Trophoblast cell (in vitro differentiated cells and primary cell): ENCODE results near the gene MN1.

Experiments
- DNase-seq, 2 donors: peaks; one replicate each; pipeline ENCODE4 v3.0.0-alpha.2; 2016
- H2AFZ ChIP-seq: 2 replicates; pipeline ENCODE4 v1.6.1; 2013; ENCODE audit warnings: low read length, moderate library complexity, mild to moderate bottlenecking; ENCODE audit not compliant: insufficient read depth, poor library complexity
- H2AK5ac ChIP-seq: 2 replicates; pipeline ENCODE4 v1.6.1; 2013; ENCODE audit warnings: mild to moderate bottlenecking, low read length
- H2BK120ac ChIP-seq: 2 replicates; pipeline ENCODE4 v1.6.1; 2013; ENCODE audit warnings: low read length, mild to moderate bottlenecking, moderate library complexity; ENCODE audit not compliant: insufficient read depth, poor library complexity
- H2BK12ac ChIP-seq: 2 replicates; pipeline ENCODE4 v1.6.1; 2013; ENCODE audit warnings: mild to moderate bottlenecking, low read length, moderate library complexity
- H2BK5ac ChIP-seq: 2 replicates; pipeline ENCODE4 v1.6.1; 2013; ENCODE audit warnings: low read length, low read depth, moderate library complexity, mild to moderate bottlenecking; ENCODE audit not compliant: poor library complexity
- H3K14ac ChIP-seq: 2 replicates; pipeline ENCODE4 v1.6.1; 2013; ENCODE audit warnings: mild to moderate bottlenecking, low read length
- H3K18ac ChIP-seq: 2 replicates; pipeline ENCODE4 v1.6.1; 2013; ENCODE audit warnings: mild to moderate bottlenecking, low read length
- H3K23ac ChIP-seq: 2 replicates; pipeline ENCODE4 v1.6.1; 2013; ENCODE audit warnings: low read length
- H3K27ac ChIP-seq: 2 replicates; pipeline ENCODE4 v1.5.1; 2013; ENCODE audit warnings: low read depth, mild to moderate bottlenecking, inconsistent platforms, low read length, moderate library complexity
- H3K27me3 ChIP-seq: 2 replicates; pipeline ENCODE4 v1.6.1; 2013; ENCODE audit warnings: inconsistent platforms, mild to moderate bottlenecking, low read length, moderate library complexity; ENCODE audit not compliant: insufficient read depth
- H3K36me3 ChIP-seq, 2 experiments: 1 replicate in 1 of 2; 2 replicates in 1 of 2; pipeline ENCODE4 v1.6.1; 2013; ENCODE audit warnings: low read length in 2 of 2, mild to moderate bottlenecking in 2 of 2, moderate library complexity in 1 of 2; ENCODE audit not compliant: insufficient read depth in 2 of 2, control insufficient read depth in 1 of 2
- H3K4ac ChIP-seq: 2 replicates; pipeline ENCODE4 v1.6.1; 2013; ENCODE audit warnings: low read depth, mild to moderate bottlenecking, low read length, moderate library complexity
- H3K4me1 ChIP-seq, 2 experiments: 1 replicate in 1 of 2; 2 replicates in 1 of 2; pipeline ENCODE4 v1.6.1; 2013; ENCODE audit warnings: low read length in 2 of 2, mild to moderate bottlenecking in 2 of 2, moderate library complexity in 1 of 2; ENCODE audit not compliant: insufficient read depth in 2 of 2, control insufficient read depth in 1 of 2
- H3K4me2 ChIP-seq: 2 replicates; pipeline ENCODE4 v1.6.1; 2013; ENCODE audit warnings: inconsistent platforms, mild to moderate bottlenecking, low read length, moderate library complexity
- H3K4me3 ChIP-seq: 2 replicates; pipeline ENCODE4 v1.5.1; 2013; ENCODE audit warnings: mild to moderate bottlenecking, low read depth, low read length, inconsistent platforms
- H3K79me1 ChIP-seq: one replicate; pipeline ENCODE4 v1.6.1; 2013; ENCODE audit warnings: low read length
- H3K79me2 ChIP-seq: 2 replicates; pipeline ENCODE4 v1.6.1; 2013; ENCODE audit warnings: low read length, mild to moderate bottlenecking; ENCODE audit not compliant: control insufficient read depth, insufficient read depth, poor library complexity
- H3K9ac ChIP-seq: 2 replicates; pipeline ENCODE4 v1.6.1; 2013; ENCODE audit warnings: mild to moderate bottlenecking, low read length
- H3K9me3 ChIP-seq: 2 replicates; pipeline ENCODE4 v1.6.1; 2013; ENCODE audit warnings: low read depth, mild to moderate bottlenecking, control low read depth, inconsistent platforms, low read length; ENCODE audit not compliant: insufficient read depth
- H4K12ac ChIP-seq: 2 replicates; pipeline ENCODE4 v1.6.1; 2013; ENCODE audit warnings: low read depth, mild to moderate bottlenecking, low read length, moderate library complexity
- H4K8ac ChIP-seq: 2 replicates; pipeline ENCODE4 v1.6.1; 2013; ENCODE audit warnings: low read depth, mild to moderate bottlenecking, low read length, moderate library complexity
- H4K91ac ChIP-seq: one replicate; pipeline ENCODE4 v1.6.1; 2013; ENCODE audit warnings: low read depth, mild to moderate bottlenecking, low read length, moderate library complexity
- WGBS: extraction: QIAGEN DNeasy Blood & Tissue Kit; methylation state at CpG from one replicate; pipeline ENCODE4 v1.1.7; 2013; ENCODE audit warnings: missing lambda C conversion rate; ENCODE audit not compliant: insufficient read length, insufficient coverage; ENCODE audit errors: extremely low coverage; 5-methylcytosine and 5-hydroxymethylcytosine counted together

MN1 gene

DNA sequence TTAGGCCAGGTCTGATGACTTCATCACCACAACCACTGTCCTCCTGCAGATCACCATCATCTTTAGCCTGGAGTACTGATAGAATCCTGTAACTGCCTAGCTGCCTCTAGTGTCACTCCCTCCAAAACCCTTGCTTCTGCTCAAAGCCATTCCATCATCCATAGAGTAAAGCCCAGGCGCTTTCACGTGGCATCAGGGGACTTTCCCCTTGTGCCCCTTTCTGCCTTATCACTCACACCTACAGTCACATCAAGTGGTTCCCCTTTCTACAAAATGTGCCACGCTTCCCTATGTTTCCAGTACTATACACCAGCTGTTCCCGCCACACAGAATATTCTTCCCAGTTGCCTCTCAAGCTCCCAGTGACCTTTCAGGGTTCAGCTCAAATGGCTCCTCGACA lies 75.9 kb downstream of the MN1 start:
- Histone ChIP-seq H3K4ac (no peak overlapping the region), H2BK12ac (no peak overlapping the region), H4K8ac (no peak overlapping the region), H4K12ac (no peak overlapping the region), H3K4me1 (peaks cover 3 to 4% of the 10 kb centered on the region in 2 experiments), H3K9me3 (peaks cover 4% of the 10 kb centered on the region), H2BK120ac (no peak overlapping the region), H3K23ac (no peak overlapping the region), H3K27ac (no peak overlapping the region), H2AFZ (no peak overlapping the region), H3K36me3 (no peaks in the 10 kb centered on the region), H3K9ac (no peak overlapping the region), H3K4me3 (no peak overlapping the region), H3K14ac (no peak overlapping the region), H2AK5ac (no peak overlapping the region), H3K18ac (no peak overlapping the region), H3K79me1 (no peaks in the 10 kb centered on the region), H3K4me2 (no peak overlapping the region), H2BK5ac (no peak overlapping the region), H4K91ac (no peak overlapping the region), H3K27me3 (no peaks in the 10 kb centered on the region), H3K79me2 (no peaks in the 10 kb centered on the region)
- DNase-seq, result no peak
- WGBS, result no CpG with 5 or more reads among the region's 5 CpGs

DNA sequence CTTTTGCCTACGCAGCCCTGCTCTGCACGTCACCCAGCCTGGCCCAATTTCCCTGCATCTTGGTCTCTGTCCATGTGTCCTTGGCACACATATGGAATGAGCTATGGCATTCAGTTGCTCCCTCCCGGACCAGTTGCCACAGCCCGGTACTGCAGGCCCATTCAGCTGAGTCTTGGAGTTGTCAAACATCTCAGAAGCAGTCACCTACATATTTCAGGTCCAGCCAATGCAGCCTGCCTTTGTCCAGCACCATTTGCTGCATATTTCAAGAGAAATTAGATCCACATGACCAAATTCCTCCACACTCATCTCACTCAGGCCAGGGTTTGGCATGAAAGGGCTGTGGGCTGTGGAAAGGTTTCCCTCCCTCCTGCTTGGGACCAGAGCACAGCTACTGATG lies 76.8 kb downstream of the MN1 start:
- no peaks in the 10 kb centered on the region for H3K27me3 ChIP-seq
- H2AFZ ChIP-seq, result peak overlapping the region; percentile 23
- DNase-seq, result no peak
- no peak overlapping the region for H3K9ac ChIP-seq
- H3K4me2 ChIP-seq, result no peak overlapping the region
- no peak overlapping the region for H3K18ac ChIP-seq
- H2AK5ac ChIP-seq, result no peak overlapping the region
- no CpG with 5 or more reads among the region's 4 CpGs for WGBS
- no peaks in the 10 kb centered on the region for H3K36me3 ChIP-seq
- no peak overlapping the region for H4K91ac ChIP-seq
- H2BK120ac ChIP-seq, result no peak overlapping the region
- no peak overlapping the region for H3K27ac ChIP-seq
- no peak overlapping the region for H4K8ac ChIP-seq
- no peak overlapping the region for H3K14ac ChIP-seq
- H2BK12ac ChIP-seq, result no peak overlapping the region
- H4K12ac ChIP-seq, result no peak overlapping the region
- no peaks in the 10 kb centered on the region for H3K79me1 ChIP-seq
- no peak overlapping the region for H3K4me3 ChIP-seq
- peaks cover 3 to 4% of the 10 kb centered on the region in 2 experiments for H3K4me1 ChIP-seq
- H3K79me2 ChIP-seq, result no peaks in the 10 kb centered on the region
- H3K4ac ChIP-seq, result no peak overlapping the region
- H2BK5ac ChIP-seq, result no peak overlapping the region
- no peak overlapping the region for H3K23ac ChIP-seq
- peaks cover 4% of the 10 kb centered on the region for H3K9me3 ChIP-seq

GRCh38 chr22:27724157-27724556 lies 77.4 kb downstream of the MN1 start:
- Histone ChIP-seq H2AK5ac (no peak overlapping the region), H3K18ac (no peak overlapping the region), H4K12ac (no peak overlapping the region), H2BK5ac (no peak overlapping the region), H3K9ac (no peak overlapping the region), H3K27ac (no peak overlapping the region), H3K36me3 (no peaks in the 10 kb centered on the region), H3K79me1 (no peaks in the 10 kb centered on the region), H2BK12ac (no peak overlapping the region), H4K8ac (no peak overlapping the region), H3K9me3 (peaks cover 4% of the 10 kb centered on the region), H3K4me1 (peaks cover 3 to 4% of the 10 kb centered on the region in 2 experiments), H3K14ac (no peak overlapping the region), H3K23ac (no peak overlapping the region), H4K91ac (no peak overlapping the region), H3K4ac (no peak overlapping the region), H2BK120ac (no peak overlapping the region), H2AFZ (no peak overlapping the region), H3K27me3 (no peaks in the 10 kb centered on the region), H3K79me2 (no peaks in the 10 kb centered on the region), H3K4me2 (no peak overlapping the region), H3K4me3 (no peak overlapping the region)
- no peak for DNase-seq
- WGBS, result no CpG with 5 or more reads among the region's 1 CpG

DNA sequence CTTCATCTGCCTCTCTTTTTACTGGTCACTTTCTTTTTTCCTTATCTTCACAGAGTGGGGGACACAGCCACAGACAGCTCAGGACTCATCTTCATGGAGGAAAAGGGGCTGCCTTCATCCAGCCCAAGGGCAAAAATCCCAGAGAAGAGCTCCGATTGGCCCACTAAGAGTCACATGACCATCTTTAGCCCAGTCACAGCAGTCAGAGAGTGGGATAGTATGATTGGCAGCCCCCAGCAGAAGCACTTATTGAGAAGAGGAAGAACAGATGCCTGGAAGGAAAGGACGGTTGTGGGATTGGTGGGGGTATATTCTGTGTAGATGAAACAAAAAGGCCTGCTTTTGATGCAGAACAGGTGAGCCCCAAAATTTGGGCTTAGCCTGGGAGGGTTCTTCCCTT lies 77.8 kb downstream of the MN1 start:
- Histone ChIP-seq H2BK5ac (no peak overlapping the region), H3K23ac (no peak overlapping the region), H3K4me1 (peaks cover 4 to 7% of the 10 kb centered on the region in 2 experiments), H3K4me2 (no peak overlapping the region), H2AK5ac (no peak overlapping the region), H3K36me3 (no peaks in the 10 kb centered on the region), H3K18ac (no peak overlapping the region), H4K8ac (no peak overlapping the region), H3K9me3 (peaks cover 4% of the 10 kb centered on the region), H2AFZ (no peak overlapping the region), H4K12ac (no peak overlapping the region), H3K27me3 (no peaks in the 10 kb centered on the region), H3K9ac (no peak overlapping the region), H3K14ac (no peak overlapping the region), H3K27ac (no peak overlapping the region), H3K4me3 (no peak overlapping the region), H2BK12ac (no peak overlapping the region), H3K79me2 (no peaks in the 10 kb centered on the region), H2BK120ac (no peak overlapping the region), H3K79me1 (no peaks in the 10 kb centered on the region), H3K4ac (no peak overlapping the region), H4K91ac (no peak overlapping the region)
- no peak for DNase-seq
- WGBS, result no CpG with 5 or more reads among the region's 2 CpGs
